Trophoblast cell (in vitro differentiated cells and primary cell): ENCODE measurements around the gene MAPK1.

Experiments used
- DNase-seq, 2 donors: peaks; one replicate each; pipeline ENCODE4 v3.0.0-alpha.2; 2016
- H2AFZ ChIP-seq: 2 replicates; pipeline ENCODE4 v1.6.1; 2013; ENCODE audit warnings: low read length, moderate library complexity, mild to moderate bottlenecking; ENCODE audit not compliant: insufficient read depth, poor library complexity
- H2AK5ac ChIP-seq: 2 replicates; pipeline ENCODE4 v1.6.1; 2013; ENCODE audit warnings: mild to moderate bottlenecking, low read length
- H2BK120ac ChIP-seq: 2 replicates; pipeline ENCODE4 v1.6.1; 2013; ENCODE audit warnings: low read length, mild to moderate bottlenecking, moderate library complexity; ENCODE audit not compliant: insufficient read depth, poor library complexity
- H2BK12ac ChIP-seq: 2 replicates; pipeline ENCODE4 v1.6.1; 2013; ENCODE audit warnings: mild to moderate bottlenecking, low read length, moderate library complexity
- H2BK5ac ChIP-seq: 2 replicates; pipeline ENCODE4 v1.6.1; 2013; ENCODE audit warnings: low read length, low read depth, moderate library complexity, mild to moderate bottlenecking; ENCODE audit not compliant: poor library complexity
- H3K14ac ChIP-seq: 2 replicates; pipeline ENCODE4 v1.6.1; 2013; ENCODE audit warnings: mild to moderate bottlenecking, low read length
- H3K18ac ChIP-seq: 2 replicates; pipeline ENCODE4 v1.6.1; 2013; ENCODE audit warnings: mild to moderate bottlenecking, low read length
- H3K23ac ChIP-seq: 2 replicates; pipeline ENCODE4 v1.6.1; 2013; ENCODE audit warnings: low read length
- H3K27ac ChIP-seq: 2 replicates; pipeline ENCODE4 v1.5.1; 2013; ENCODE audit warnings: low read depth, mild to moderate bottlenecking, inconsistent platforms, low read length, moderate library complexity
- H3K27me3 ChIP-seq: 2 replicates; pipeline ENCODE4 v1.6.1; 2013; ENCODE audit warnings: inconsistent platforms, mild to moderate bottlenecking, low read length, moderate library complexity; ENCODE audit not compliant: insufficient read depth
- H3K36me3 ChIP-seq, 2 experiments: 1 replicate in 1 of 2; 2 replicates in 1 of 2; pipeline ENCODE4 v1.6.1; 2013; ENCODE audit warnings: low read length in 2 of 2, mild to moderate bottlenecking in 2 of 2, moderate library complexity in 1 of 2; ENCODE audit not compliant: insufficient read depth in 2 of 2, control insufficient read depth in 1 of 2
- H3K4ac ChIP-seq: 2 replicates; pipeline ENCODE4 v1.6.1; 2013; ENCODE audit warnings: low read depth, mild to moderate bottlenecking, low read length, moderate library complexity
- H3K4me1 ChIP-seq, 2 experiments: 1 replicate in 1 of 2; 2 replicates in 1 of 2; pipeline ENCODE4 v1.6.1; 2013; ENCODE audit warnings: low read length in 2 of 2, mild to moderate bottlenecking in 2 of 2, moderate library complexity in 1 of 2; ENCODE audit not compliant: insufficient read depth in 2 of 2, control insufficient read depth in 1 of 2
- H3K4me2 ChIP-seq: 2 replicates; pipeline ENCODE4 v1.6.1; 2013; ENCODE audit warnings: inconsistent platforms, mild to moderate bottlenecking, low read length, moderate library complexity
- H3K4me3 ChIP-seq: 2 replicates; pipeline ENCODE4 v1.5.1; 2013; ENCODE audit warnings: mild to moderate bottlenecking, low read depth, low read length, inconsistent platforms
- H3K79me1 ChIP-seq: one replicate; pipeline ENCODE4 v1.6.1; 2013; ENCODE audit warnings: low read length
- H3K79me2 ChIP-seq: 2 replicates; pipeline ENCODE4 v1.6.1; 2013; ENCODE audit warnings: low read length, mild to moderate bottlenecking; ENCODE audit not compliant: control insufficient read depth, insufficient read depth, poor library complexity
- H3K9ac ChIP-seq: 2 replicates; pipeline ENCODE4 v1.6.1; 2013; ENCODE audit warnings: mild to moderate bottlenecking, low read length
- H3K9me3 ChIP-seq: 2 replicates; pipeline ENCODE4 v1.6.1; 2013; ENCODE audit warnings: low read depth, mild to moderate bottlenecking, control low read depth, inconsistent platforms, low read length; ENCODE audit not compliant: insufficient read depth
- H4K12ac ChIP-seq: 2 replicates; pipeline ENCODE4 v1.6.1; 2013; ENCODE audit warnings: low read depth, mild to moderate bottlenecking, low read length, moderate library complexity
- H4K8ac ChIP-seq: 2 replicates; pipeline ENCODE4 v1.6.1; 2013; ENCODE audit warnings: low read depth, mild to moderate bottlenecking, low read length, moderate library complexity
- H4K91ac ChIP-seq: one replicate; pipeline ENCODE4 v1.6.1; 2013; ENCODE audit warnings: low read depth, mild to moderate bottlenecking, low read length, moderate library complexity
- WGBS: extraction: QIAGEN DNeasy Blood & Tissue Kit; methylation state at CpG from one replicate; pipeline ENCODE4 v1.1.7; 2013; ENCODE audit warnings: missing lambda C conversion rate; ENCODE audit not compliant: insufficient read length, insufficient coverage; ENCODE audit errors: extremely low coverage; 5-methylcytosine and 5-hydroxymethylcytosine counted together

MAPK1 gene

GRCh38 chr22:21735200-21736083, 132.0 kb downstream of the MAPK1 start, which contains the start of gene YPEL1:
Gene YPEL1 (minus strand): TSS chr22:21735794. CDS start chr22:21710744, 25,050 bp downstream.
- Histone ChIP-seq H3K27ac (no peak within 1 kb of the TSS), H3K9ac (no peak within 1 kb of the TSS), H2BK12ac (no peak within 1 kb of the TSS), H4K91ac (peak within 1 kb of the TSS; percentile 26), H3K14ac (peak within 1 kb of the TSS; percentile 63), H3K4ac (no peak within 1 kb of the TSS), H2AFZ (peak within 1 kb of the TSS; percentile 87), H3K79me2 (peaks cover 3% of the 10 kb centered on the region), H3K9me3 (peaks cover 4% of the 10 kb centered on the region), H3K4me2 (peak within 1 kb of the TSS; percentile 92), H3K36me3 (no peaks in the 10 kb centered on the region), H3K79me1 (peaks cover 2% of the 10 kb centered on the region), H3K4me3 (peak within 1 kb of the TSS; percentile 79), H4K8ac (peak within 1 kb of the TSS; percentile 64), H2BK120ac (no peak within 1 kb of the TSS), H4K12ac (peak within 1 kb of the TSS; percentile 82), H3K4me1 (peaks cover 4 to 5% of the 10 kb centered on the region in 2 experiments), H3K18ac (peak within 1 kb of the TSS; percentile 62), H3K27me3 (no peaks in the 10 kb centered on the region), H3K23ac (no peak within 1 kb of the TSS), H2BK5ac (no peak within 1 kb of the TSS), H2AK5ac (no peak within 1 kb of the TSS)
- peak; percentile 96 for DNase-seq
- WGBS, result no CpG with 5 or more reads among the region's 102 CpGs

- Histone ChIP-seq H4K91ac (no peak overlapping the region), H3K14ac (no peak overlapping the region), H3K79me2 (peaks cover 3% of the 10 kb centered on the region), H2BK5ac (no peak overlapping the region), H3K9ac (no peak overlapping the region), H3K4me1 (peaks cover 4 to 5% of the 10 kb centered on the region in 2 experiments), H2BK12ac (no peak overlapping the region), H3K9me3 (peaks cover 4% of the 10 kb centered on the region), H4K8ac (no peak overlapping the region), H3K18ac (no peak overlapping the region), H3K4me3 (no peak overlapping the region), H3K79me1 (peaks cover 2% of the 10 kb centered on the region), H4K12ac (no peak overlapping the region), H3K23ac (no peak overlapping the region), H3K4ac (no peak overlapping the region), H2AFZ (no peak overlapping the region), H3K27me3 (no peaks in the 10 kb centered on the region), H2BK120ac (no peak overlapping the region), H3K4me2 (peak overlapping the region; percentile 92), H3K27ac (no peak overlapping the region), H3K36me3 (no peaks in the 10 kb centered on the region), H2AK5ac (no peak overlapping the region)
- DNase-seq, result peak in 1 of 2 donors; percentile 12
- no CpG with 5 or more reads among the region's 8 CpGs for WGBS
Measured at GRCh38 chr22:21734540-21735199, 132.8 kb downstream of the MAPK1 start.

GRCh38 chr22:21731503-21731902, 135.9 kb downstream of the MAPK1 start:
- no peak overlapping the region for H2AK5ac ChIP-seq
- H2BK12ac ChIP-seq, result no peak overlapping the region
- WGBS, result no CpG with 5 or more reads among the region's 5 CpGs
- no peaks in the 10 kb centered on the region for H3K27me3 ChIP-seq
- no peak overlapping the region for H2BK5ac ChIP-seq
- H3K9ac ChIP-seq, result peak overlapping the region; percentile 10
- no peak overlapping the region for H3K18ac ChIP-seq
- no peak overlapping the region for H3K4me3 ChIP-seq
- H2BK120ac ChIP-seq, result no peak overlapping the region
- no peak overlapping the region for H2AFZ ChIP-seq
- H3K23ac ChIP-seq, result no peak overlapping the region
- H3K36me3 ChIP-seq, result no peaks in the 10 kb centered on the region
- no peak overlapping the region for H3K27ac ChIP-seq
- H3K4ac ChIP-seq, result no peak overlapping the region
- H4K12ac ChIP-seq, result no peak overlapping the region
- peaks cover 2% of the 10 kb centered on the region for H3K79me1 ChIP-seq
- H3K9me3 ChIP-seq, result peaks cover 4% of the 10 kb centered on the region
- no peak overlapping the region for H4K8ac ChIP-seq
- H3K79me2 ChIP-seq, result peaks cover 3% of the 10 kb centered on the region
- peaks cover 4 to 5% of the 10 kb centered on the region in 2 experiments for H3K4me1 ChIP-seq
- H4K91ac ChIP-seq, result no peak overlapping the region
- DNase-seq, result no peak
- H3K4me2 ChIP-seq, result no peak overlapping the region
- no peak overlapping the region for H3K14ac ChIP-seq

GRCh38 chr22:21730535-21731308, 136.7 kb downstream of the MAPK1 start:
- H3K9me3 ChIP-seq, result no peaks in the 10 kb centered on the region

More at GRCh38 chr22:21730535-21731308, 136.7 kb downstream of the MAPK1 start:
- H2AK5ac ChIP-seq, result no peak overlapping the region
- no peak overlapping the region for H3K4ac ChIP-seq
- no peak overlapping the region for H3K18ac ChIP-seq
- no peak overlapping the region for H3K4me3 ChIP-seq
- no peak overlapping the region for H3K14ac ChIP-seq
- no peak overlapping the region for H2BK5ac ChIP-seq
- H3K4me1 ChIP-seq, result no peaks in the 10 kb centered on the region
- H2AFZ ChIP-seq, result no peak overlapping the region
- no peak overlapping the region for H3K23ac ChIP-seq
- no peak overlapping the region for H2BK120ac ChIP-seq
- no peaks in the 10 kb centered on the region for H3K27me3 ChIP-seq
- H4K91ac ChIP-seq, result no peak overlapping the region
- H3K79me1 ChIP-seq, result no peaks in the 10 kb centered on the region
- H4K8ac ChIP-seq, result no peak overlapping the region
- no peak overlapping the region for H2BK12ac ChIP-seq
- H3K4me2 ChIP-seq, result no peak overlapping the region
- no peaks in the 10 kb centered on the region for H3K36me3 ChIP-seq
- DNase-seq, result no peak
- WGBS, result no CpG with 5 or more reads among the region's 9 CpGs
- H3K9ac ChIP-seq, result no peak overlapping the region
- H3K79me2 ChIP-seq, result no peaks in the 10 kb centered on the region
- no peak overlapping the region for H3K27ac ChIP-seq
- no peak overlapping the region for H4K12ac ChIP-seq
